SK-N-SH (cell line): Measurements from ENCODE around the gene CHRNB1. TPM values are rescaled to one million over a fixed set of nuclear protein-coding genes. Genes with fewer than 3 reads are reported as not detected.
"Not testable (repeated sequence)": the region's sequence is repeated elsewhere in the genome, so short reads cannot be mapped to it uniquely, and the experiment has no call there.

Experiments used
- CTCF ChIA-PET: fragments of 300-600, 350-600 bp; formaldehyde crosslinking; extraction: SDS; loops from one replicate; lab custom pipeline; 2021; lab: Yijun Ruan, JAX
- POLR2A ChIA-PET: fragments of 350-600 bp; sonication (Branson Sonifier 250); formaldehyde crosslinking; extraction: SDS; loops from one replicate; lab custom pipeline; 2020; ENCODE audit warnings: antibody characterized with exemption, inconsistent platforms; lab: Yijun Ruan, JAX
- DNase-seq: peaks from one replicate; pipeline ENCODE4 v3.0.0; 2012
- H2AFZ ChIP-seq: fragments of 200-600 bp; sonication (generic); 2 replicates; pipeline ENCODE4 v1.8.1; 2016; ENCODE audit warnings: antibody characterized with exemption, mild to moderate bottlenecking, low read depth
- H3F3A ChIP-seq: fragments of 200-600 bp; sonication (generic); replicated peaks from 2 replicates; pipeline ENCODE3; 2016; ENCODE audit warnings: antibody characterized with exemption, mild to moderate bottlenecking; ENCODE audit not compliant: insufficient read depth
- H3K27ac ChIP-seq, 2 experiments: fragments of 200-500 bp in 1 of 2; fragments of 200-600 bp in 1 of 2; sonication (Bioruptor generic) in 1 of 2; sonication (generic), shearing (Covaris generic) in 1 of 2; 2 replicates each; pipeline versions ENCODE4 v1.5.1 to v1.6.1; 2014 to 2016; ENCODE audit warnings: low read depth in 2 of 2, inconsistent platforms in 1 of 2, low read length in 1 of 2, mild to moderate bottlenecking in 1 of 2, mixed read lengths in 1 of 2
- H3K27me3 ChIP-seq: fragments of 200-600 bp; sonication (generic), shearing (Covaris generic); 2 replicates; pipeline ENCODE4 v1.6.1; 2016; ENCODE audit warnings: mixed run types; ENCODE audit not compliant: insufficient read depth
- H3K36me3 ChIP-seq, 2 experiments: fragments of 200-500 bp in 1 of 2; fragments of 200-600 bp in 1 of 2; sonication (Bioruptor generic) in 1 of 2; sonication (generic) in 1 of 2; replicated peaks in 1 of 2; 2 replicates each; pipeline versions ENCODE3 to v1.5.1; 2014 to 2016; ENCODE audit warnings: low read length in 1 of 2, mild to moderate bottlenecking in 1 of 2; ENCODE audit not compliant: insufficient read depth in 2 of 2, control insufficient read depth in 1 of 2
- H3K4me1 ChIP-seq, 2 experiments: fragments of 200-500 bp in 1 of 2; fragments of 200-600 bp in 1 of 2; sonication (Bioruptor generic) in 1 of 2; sonication (generic), shearing (Covaris generic) in 1 of 2; 2 replicates each; pipeline versions ENCODE4 v1.5.1 to v1.6.1; 2014 to 2016; ENCODE audit warnings: low read depth in 1 of 2, low read length in 1 of 2, mixed run types in 1 of 2; ENCODE audit not compliant: insufficient read depth in 2 of 2, control insufficient read depth in 1 of 2
- H3K4me2 ChIP-seq: fragments of 200-600 bp; sonication (generic), shearing (Covaris generic); 2 replicates; pipeline ENCODE4 v1.6.1; 2017; ENCODE audit warnings: mixed run types
- H3K4me3 ChIP-seq, 2 experiments: fragments of 200-500 bp in 1 of 2; fragments of 200-600 bp in 1 of 2; sonication (Bioruptor generic) in 1 of 2; sonication (generic), shearing (Covaris generic) in 1 of 2; 2 replicates each; pipeline versions ENCODE4 v1.5.1 to v1.8.1; 2014 to 2016; ENCODE audit warnings: low read depth in 2 of 2, inconsistent platforms in 1 of 2, low read length in 1 of 2, mild to moderate bottlenecking in 1 of 2, mixed read lengths in 1 of 2, moderate library complexity in 1 of 2
- H3K79me2 ChIP-seq: fragments of 200-600 bp; sonication (generic); 2 replicates; pipeline ENCODE4 v1.8.1; 2017; ENCODE audit warnings: mild to moderate bottlenecking; ENCODE audit not compliant: insufficient read depth
- H3K9ac ChIP-seq: fragments of 200-600 bp; sonication (generic); 2 replicates; pipeline ENCODE4 v1.6.1; 2017; ENCODE audit warnings: mixed run types
- H3K9me2 ChIP-seq: fragments of 200-600 bp; sonication (generic); 2 replicates; pipeline ENCODE4 v1.6.1; 2017; ENCODE audit warnings: mixed run types
- H3K9me3 ChIP-seq: fragments of 200-600 bp; sonication (generic); 2 replicates; pipeline ENCODE4 v1.6.1; 2017; ENCODE audit warnings: mixed run types, mild to moderate bottlenecking, moderate library complexity
- H4K20me1 ChIP-seq: fragments of 200-600 bp; sonication (generic); 2 replicates; pipeline ENCODE4 v1.6.1; 2017; ENCODE audit warnings: mild to moderate bottlenecking, mixed run types; ENCODE audit not compliant: insufficient read depth
- CHD2 ChIP-seq: fragments of 150-350 bp; IDR thresholded peaks from 2 replicates; pipeline ENCODE4 v1.6.1; 2018; ENCODE audit warnings: low read length; ENCODE audit not compliant: partially characterized antibody
- ELF1 ChIP-seq: IDR thresholded peaks from 2 replicates; pipeline ENCODE4 v1.4.0; 2012
- FOSL2 ChIP-seq: IDR thresholded peaks from 2 replicates; pipeline ENCODE4 v1.4.0; 2012; ENCODE audit warnings: low read depth, mild to moderate bottlenecking, moderate library complexity, borderline replicate concordance
- FOXM1 ChIP-seq: IDR thresholded peaks from 2 replicates; pipeline ENCODE4 v1.4.0; 2012; ENCODE audit warnings: low read depth, mild to moderate bottlenecking
- GABPA ChIP-seq: IDR thresholded peaks from 2 replicates; pipeline ENCODE4 v1.4.0; 2012; ENCODE audit warnings: low read depth, mild to moderate bottlenecking
- NFIC ChIP-seq: IDR thresholded peaks from 2 replicates; pipeline ENCODE4 v1.4.0; 2012; ENCODE audit warnings: borderline replicate concordance
- POLR2AphosphoS5 ChIP-seq: IDR thresholded peaks from 2 replicates; pipeline ENCODE4 v1.6.1; 2012; ENCODE audit warnings: low read depth, low read length
- RCOR1 ChIP-seq: fragments of 150-350 bp; IDR thresholded peaks from 2 replicates; pipeline ENCODE4 v1.6.1; 2017; ENCODE audit warnings: antibody characterized with exemption, low read length
- RFX5 ChIP-seq: IDR thresholded peaks from 2 replicates; pipeline ENCODE4 v1.6.1; 2012; ENCODE audit warnings: mild to moderate bottlenecking, improper control_type of control experiment, low read length
- SIN3A ChIP-seq: IDR thresholded peaks from 2 replicates; pipeline ENCODE4 v1.6.1; 2012; ENCODE audit warnings: low read depth, mild to moderate bottlenecking, low read length, moderate library complexity, borderline replicate concordance
- SMC3 ChIP-seq: IDR thresholded peaks from 2 replicates; pipeline ENCODE4 v1.6.1; 2012; ENCODE audit warnings: low read depth, low read length, improper control_type of control experiment
- WGBS: methylation state at CpG from one replicate; pipeline ENCODE4 v1.1.6; 2017; ENCODE audit warnings: low lambda C conversion rate; 5-methylcytosine and 5-hydroxymethylcytosine counted together
- polyA plus RNA-seq, 3 experiments: library from polyadenylated mRNA; depleted of rRNA; stranded (reverse); fragments of >200 nt; gene quantifications; 2 replicates each; pipeline ENCODE4 v1.2.3, GENCODE V29; 2012
- TF ChIP-seq, protein P1 (sequence below): fragments of 150-350 bp; IDR thresholded peaks from 2 replicates; pipeline ENCODE4 v1.6.1; 2016; ENCODE audit warnings: mild to moderate bottlenecking, low read depth, low read length
- TF ChIP-seq, protein P2 (sequence below): IDR thresholded peaks from 2 replicates; pipeline ENCODE4 v1.4.0; 2012; ENCODE audit warnings: low read depth, borderline replicate concordance
- TF ChIP-seq, protein P3 (sequence below): IDR thresholded peaks from 2 replicates; pipeline ENCODE4 v1.6.1; 2012; ENCODE audit warnings: mild to moderate bottlenecking, low read depth, low read length, moderate library complexity

The CHRNB1 gene
- polyA plus RNA-seq, 1 of the 3 experiments (the other 2 are of a cell fraction) = 26.8 TPM

DNA sequence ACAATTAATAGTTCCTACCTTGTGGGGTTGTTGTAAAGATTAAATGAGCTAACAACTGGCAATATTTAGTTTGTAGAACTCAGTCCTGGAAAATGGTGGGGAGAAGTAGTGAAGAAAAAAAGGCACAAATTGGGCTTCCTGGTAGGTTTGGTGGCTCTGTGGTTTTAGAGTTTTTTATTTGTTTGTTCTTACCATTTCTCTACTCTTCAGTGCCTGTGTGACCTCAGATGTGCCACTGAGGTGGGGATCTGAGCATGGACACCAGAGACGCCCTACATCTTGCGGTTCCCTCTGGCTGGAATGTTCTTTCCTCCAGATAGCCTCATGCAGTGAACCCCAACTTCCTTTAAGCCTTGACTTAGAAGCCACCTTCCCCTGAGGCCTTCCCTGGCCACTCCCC is 26.9 kb downstream of the CHRNB1 start:
- ChIA-PET CTCF (interaction anchor here (1.0 kb wide), 1 partner anchor 115 kb away, joined by 3 read pairs; no protein-coding TSS in a partner anchor), POLR2A (no interaction called here)
- Histone ChIP-seq H3K36me3 (peaks cover 4% of the 10 kb centered on the region in 2 experiments), H3K27ac (no peak overlapping the region), H3K9ac (no peak overlapping the region), H3K4me2 (no peak overlapping the region), H3K4me3 (no peak overlapping the region), H3F3A (peaks cover 15% of the 10 kb centered on the region), H2AFZ (no peak overlapping the region), H3K27me3 (no peaks in the 10 kb centered on the region), H4K20me1 (peaks cover 53% of the 10 kb centered on the region), H3K4me1 (peaks cover 4 to 16% of the 10 kb centered on the region in 2 experiments; a peak in 2 of 4 replicates), H3K79me2 (peaks cover 100% of the 10 kb centered on the region), H3K9me2 (no peaks in the 10 kb centered on the region), H3K9me3 (no peaks in the 10 kb centered on the region)
- TF ChIP-seq, protein P1, sequence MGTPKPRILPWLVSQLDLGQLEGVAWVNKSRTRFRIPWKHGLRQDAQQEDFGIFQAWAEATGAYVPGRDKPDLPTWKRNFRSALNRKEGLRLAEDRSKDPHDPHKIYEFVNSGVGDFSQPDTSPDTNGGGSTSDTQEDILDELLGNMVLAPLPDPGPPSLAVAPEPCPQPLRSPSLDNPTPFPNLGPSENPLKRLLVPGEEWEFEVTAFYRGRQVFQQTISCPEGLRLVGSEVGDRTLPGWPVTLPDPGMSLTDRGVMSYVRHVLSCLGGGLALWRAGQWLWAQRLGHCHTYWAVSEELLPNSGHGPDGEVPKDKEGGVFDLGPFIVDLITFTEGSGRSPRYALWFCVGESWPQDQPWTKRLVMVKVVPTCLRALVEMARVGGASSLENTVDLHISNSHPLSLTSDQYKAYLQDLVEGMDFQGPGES = no peak
- TF ChIP-seq SIN3A (no peak), FOSL2 (no peak), NFIC (no peak), GABPA (no peak), FOXM1 (no peak), POLR2AphosphoS5 (no peak), ELF1 (no peak), SMC3 (no peak), RCOR1 (no peak), CHD2 (no peak), RFX5 (no peak)
- TF ChIP-seq, protein P2, sequence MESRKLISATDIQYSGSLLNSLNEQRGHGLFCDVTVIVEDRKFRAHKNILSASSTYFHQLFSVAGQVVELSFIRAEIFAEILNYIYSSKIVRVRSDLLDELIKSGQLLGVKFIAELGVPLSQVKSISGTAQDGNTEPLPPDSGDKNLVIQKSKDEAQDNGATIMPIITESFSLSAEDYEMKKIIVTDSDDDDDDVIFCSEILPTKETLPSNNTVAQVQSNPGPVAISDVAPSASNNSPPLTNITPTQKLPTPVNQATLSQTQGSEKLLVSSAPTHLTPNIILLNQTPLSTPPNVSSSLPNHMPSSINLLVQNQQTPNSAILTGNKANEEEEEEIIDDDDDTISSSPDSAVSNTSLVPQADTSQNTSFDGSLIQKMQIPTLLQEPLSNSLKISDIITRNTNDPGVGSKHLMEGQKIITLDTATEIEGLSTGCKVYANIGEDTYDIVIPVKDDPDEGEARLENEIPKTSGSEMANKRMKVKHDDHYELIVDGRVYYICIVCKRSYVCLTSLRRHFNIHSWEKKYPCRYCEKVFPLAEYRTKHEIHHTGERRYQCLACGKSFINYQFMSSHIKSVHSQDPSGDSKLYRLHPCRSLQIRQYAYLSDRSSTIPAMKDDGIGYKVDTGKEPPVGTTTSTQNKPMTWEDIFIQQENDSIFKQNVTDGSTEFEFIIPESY = no peak
- TF ChIP-seq, protein P3, sequence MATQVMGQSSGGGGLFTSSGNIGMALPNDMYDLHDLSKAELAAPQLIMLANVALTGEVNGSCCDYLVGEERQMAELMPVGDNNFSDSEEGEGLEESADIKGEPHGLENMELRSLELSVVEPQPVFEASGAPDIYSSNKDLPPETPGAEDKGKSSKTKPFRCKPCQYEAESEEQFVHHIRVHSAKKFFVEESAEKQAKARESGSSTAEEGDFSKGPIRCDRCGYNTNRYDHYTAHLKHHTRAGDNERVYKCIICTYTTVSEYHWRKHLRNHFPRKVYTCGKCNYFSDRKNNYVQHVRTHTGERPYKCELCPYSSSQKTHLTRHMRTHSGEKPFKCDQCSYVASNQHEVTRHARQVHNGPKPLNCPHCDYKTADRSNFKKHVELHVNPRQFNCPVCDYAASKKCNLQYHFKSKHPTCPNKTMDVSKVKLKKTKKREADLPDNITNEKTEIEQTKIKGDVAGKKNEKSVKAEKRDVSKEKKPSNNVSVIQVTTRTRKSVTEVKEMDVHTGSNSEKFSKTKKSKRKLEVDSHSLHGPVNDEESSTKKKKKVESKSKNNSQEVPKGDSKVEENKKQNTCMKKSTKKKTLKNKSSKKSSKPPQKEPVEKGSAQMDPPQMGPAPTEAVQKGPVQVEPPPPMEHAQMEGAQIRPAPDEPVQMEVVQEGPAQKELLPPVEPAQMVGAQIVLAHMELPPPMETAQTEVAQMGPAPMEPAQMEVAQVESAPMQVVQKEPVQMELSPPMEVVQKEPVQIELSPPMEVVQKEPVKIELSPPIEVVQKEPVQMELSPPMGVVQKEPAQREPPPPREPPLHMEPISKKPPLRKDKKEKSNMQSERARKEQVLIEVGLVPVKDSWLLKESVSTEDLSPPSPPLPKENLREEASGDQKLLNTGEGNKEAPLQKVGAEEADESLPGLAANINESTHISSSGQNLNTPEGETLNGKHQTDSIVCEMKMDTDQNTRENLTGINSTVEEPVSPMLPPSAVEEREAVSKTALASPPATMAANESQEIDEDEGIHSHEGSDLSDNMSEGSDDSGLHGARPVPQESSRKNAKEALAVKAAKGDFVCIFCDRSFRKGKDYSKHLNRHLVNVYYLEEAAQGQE = no peak
- 100% methylated on average over 2 of the region's 2 CpGs for WGBS
- no peak for DNase-seq

- DNase-seq, H3K27ac ChIP-seq, H3K36me3 ChIP-seq, CTCF ChIA-PET, H3K4me2 ChIP-seq, H3K4me3 ChIP-seq, H3K9me2 ChIP-seq, POLR2A ChIA-PET, H2AFZ ChIP-seq, H3K27me3 ChIP-seq, H3K9me3 ChIP-seq, H3K9ac ChIP-seq: not testable (repeated sequence)
- Histone ChIP-seq H3K4me1 (peaks cover 16 to 21% of the 10 kb centered on the region in 2 experiments; a peak in 2 of 4 replicates), H3F3A (peaks cover 11% of the 10 kb centered on the region), H3K79me2 (peaks cover 98% of the 10 kb centered on the region), H4K20me1 (peaks cover 65% of the 10 kb centered on the region)
- 99% methylated on average over 8 of the region's 8 CpGs for WGBS
Measured at GRCh38 chr17:7474767-7475166, 29.9 kb downstream of the CHRNB1 start.
